ENCODE data around the gene FBXL13. TPM values are rescaled to one million over a fixed set of nuclear protein-coding genes. Genes with fewer than 3 reads are reported as not detected.

FBXL13 gene
- total and polyA plus RNA-seq, 2 of the 8 experiments (the other 6 are each of a cell fraction or from before 2014, with no cell fraction given) = 1.2 to 2.8 TPM

- H4K5ac ChIP-seq (ENCODE audit: insufficient read length, low read depth, low read length) = no peak overlapping the region
- H3K79me2 ChIP-seq (ENCODE audit: control insufficient read depth in 1 of 2, insufficient read depth in 2 of 2, low read length in 2 of 2) = peaks cover 0 to 39% of the 10 kb centered on the region in 2 experiments; a peak in 2 of 4 replicates
- no peak overlapping the region for H4K8ac ChIP-seq (ENCODE audit: extremely low read depth, insufficient read depth, low read length)
- no peak overlapping the region for H3K56ac ChIP-seq (replicated peaks; ENCODE audit: insufficient read length, low read depth, low read length)
- no peaks in the 10 kb centered on the region; the same call in 1 of the 2 replicates for H3K79me1 ChIP-seq (ENCODE audit: low read depth, low read length)
- H2AFZ ChIP-seq (ENCODE audit: low read length) = no peak overlapping the region
- no peak overlapping the region for H2BK12ac ChIP-seq (ENCODE audit: low read depth, low read length)
- no peak overlapping the region for H2BK20ac ChIP-seq (ENCODE audit: low read length)
- no peak overlapping the region for H2BK15ac ChIP-seq (ENCODE audit: low read length)
- H3K14ac ChIP-seq (ENCODE audit: insufficient read length) = no peak overlapping the region
- H3K4me3 ChIP-seq (ENCODE audit: extremely low read depth in 1 of 4, insufficient read depth in 2 of 4, low read depth in 3 of 4, low read length in 4 of 4) = no peak overlapping the region
- H3K27ac ChIP-seq (ENCODE audit: low read depth, low read length) = no peak overlapping the region
- POLR2A ChIA-PET (ENCODE audit: partially characterized antibody) = interaction anchor here (0.8 kb wide), 1 partner anchor 15 kb away, joined by 3 read pairs; no protein-coding TSS in a partner anchor
- no peaks in the 10 kb centered on the region for H3K27me3 ChIP-seq (replicated peaks in 1 of 4; ENCODE audit: control insufficient read depth in 3 of 4, extremely low read depth in 1 of 4, insufficient read depth in 3 of 4, low read length in 3 of 4)
- no peak overlapping the region for H3K23ac ChIP-seq (ENCODE audit: insufficient read length)
- H2BK120ac ChIP-seq (replicated peaks; ENCODE audit: low read depth, low read length) = no peak overlapping the region
- no peak overlapping the region for H3K9ac ChIP-seq (replicated peaks in 1 of 4; ENCODE audit: extremely low read depth in 1 of 4, low read depth in 3 of 4, low read length in 3 of 4)
- 98% methylated on average over 3 of the region's 3 CpGs; no CpG with 5 or more reads in 1 of the 2 experiments for WGBS, 2 experiments (ENCODE audit: extremely low coverage in 1 of 2, insufficient coverage in 1 of 2, insufficient read length in 1 of 2, insufficient replicate concordance in 2 of 2, low coverage in 1 of 2, low lambda C conversion rate in 2 of 2, missing lambda C conversion rate in 1 of 2)
- no peak overlapping the region for H3K4me2 ChIP-seq (ENCODE audit: insufficient read depth in 1 of 2, low read depth in 2 of 2, low read length in 2 of 2)
- CTCF ChIA-PET (ENCODE audit: partially characterized antibody) = interaction anchor here (0.7 to 0.9 kb wide), 2 partner anchors 15 to 610 kb away, joined by 3 to 4 read pairs; no protein-coding TSS in a partner anchor
- no peak overlapping the region for H3K18ac ChIP-seq (ENCODE audit: extremely low read depth, low read length)
- no peak for FAIRE-seq
- H3K4me1 ChIP-seq (replicated peaks in 1 of 4; ENCODE audit: control insufficient read depth in 3 of 4, insufficient read depth in 4 of 4, low read length in 3 of 4) = peaks cover 0 to 3% (median 1%) of the 10 kb centered on the region in 4 experiments; a peak in 2 of 7 replicates
- H4K91ac ChIP-seq (replicated peaks; ENCODE audit: insufficient read length, low read length) = no peak overlapping the region
- no peaks in the 10 kb centered on the region for H3K9me3 ChIP-seq (ENCODE audit: insufficient read depth in 2 of 2, low read depth in 1 of 2, low read length in 1 of 2)
- peaks cover 10% of the 10 kb centered on the region for H3K23me2 ChIP-seq (ENCODE audit: low read depth, low read length)
- H3K4ac ChIP-seq (replicated peaks; ENCODE audit: insufficient read length, low read depth, low read length) = no peak overlapping the region
- no peak overlapping the region for H2BK5ac ChIP-seq (ENCODE audit: low read depth, low read length)
- no peak overlapping the region for H2AK5ac ChIP-seq (ENCODE audit: low read depth, low read length)
- TF ChIP-seq MAFK (IDR thresholded peaks at IDR 0.05; ENCODE audit: low read depth, low read length) (no peak), JUN (IDR thresholded peaks at IDR 0.05; ENCODE audit: low read depth, low read length) (no peak), GABPA (IDR thresholded peaks at IDR 0.05; ENCODE audit: borderline replicate concordance, insufficient read depth, low read length) (no peak), SAP30 (IDR thresholded peaks at IDR 0.05; ENCODE audit: insufficient read depth, insufficient replicate concordance, low read length) (no peak), SRF (IDR thresholded peaks at IDR 0.05; ENCODE audit: low read depth, low read length) (no peak), CHD1 (IDR thresholded peaks at IDR 0.05; ENCODE audit: low read depth, low read length) (no peak)
- TF ChIP-seq, protein P1, sequence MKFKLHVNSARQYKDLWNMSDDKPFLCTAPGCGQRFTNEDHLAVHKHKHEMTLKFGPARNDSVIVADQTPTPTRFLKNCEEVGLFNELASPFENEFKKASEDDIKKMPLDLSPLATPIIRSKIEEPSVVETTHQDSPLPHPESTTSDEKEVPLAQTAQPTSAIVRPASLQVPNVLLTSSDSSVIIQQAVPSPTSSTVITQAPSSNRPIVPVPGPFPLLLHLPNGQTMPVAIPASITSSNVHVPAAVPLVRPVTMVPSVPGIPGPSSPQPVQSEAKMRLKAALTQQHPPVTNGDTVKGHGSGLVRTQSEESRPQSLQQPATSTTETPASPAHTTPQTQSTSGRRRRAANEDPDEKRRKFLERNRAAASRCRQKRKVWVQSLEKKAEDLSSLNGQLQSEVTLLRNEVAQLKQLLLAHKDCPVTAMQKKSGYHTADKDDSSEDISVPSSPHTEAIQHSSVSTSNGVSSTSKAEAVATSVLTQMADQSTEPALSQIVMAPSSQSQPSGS (IDR thresholded peaks at IDR 0.05; ENCODE audit: low read length) = no peak
- DNase-seq (ENCODE audit: low read depth in 1 of 2, low spot score in 2 of 2) = no peak
- no peaks in the 10 kb centered on the region for H4K20me1 ChIP-seq (replicated peaks in 1 of 2; ENCODE audit: control insufficient read depth in 1 of 2, insufficient read depth in 2 of 2, low read length in 2 of 2)
- H3K36me3 ChIP-seq (ENCODE audit: control insufficient read depth in 2 of 4, insufficient read depth in 4 of 4, low read length in 3 of 4) = no peaks in the 10 kb centered on the region; a peak in 1 of 8 replicates
Observed at GRCh38 chr7:103077318-103077717, 2.7 kb upstream of the FBXL13 start.

All from H1 (cell line).